IMR-90 (cell line): ENCODE measurements around the gene ARHGAP10. TPM values are rescaled to one million over a fixed set of nuclear protein-coding genes. Genes with fewer than 3 reads are reported as not detected.

Source experiments
- ATAC-seq: fragments of 200-7000 bp; cut with Tn5 transposase; 2 replicates; pipeline ENCODE4 v1.9.1; 2020; ENCODE audit warnings: low read depth, mild to moderate bottlenecking, moderate library complexity
- BruUV-seq: library from RNA; stranded (reverse); fragments of 400-500 nt; replicated peaks from 2 replicates; lab custom pipeline; 2021; lab: Mats Ljungman, UMichigan
- CTCF ChIA-PET: fragments of 300-600 bp; formaldehyde crosslinking; extraction: SDS; loops from one replicate; lab custom pipeline; 2021; ENCODE audit warnings: antibody characterized with exemption; lab: Yijun Ruan, JAX
- POLR2A ChIA-PET: fragments of 300-600 bp; sonication (Branson Sonifier 250); formaldehyde crosslinking; loops from one replicate; lab custom pipeline; 2022; ENCODE audit warnings: antibody characterized with exemption; ENCODE audit not compliant: unreplicated experiment; lab: Charles Lee
- DNase-seq: peaks from one replicate; pipeline ENCODE4 v3.0.0; 2013
- H2AFZ ChIP-seq: replicated peaks from 2 replicates; pipeline ENCODE3; 2013; ENCODE audit warnings: low read length, mild to moderate bottlenecking; ENCODE audit not compliant: poor library complexity
- H2AK5ac ChIP-seq: 2 replicates; pipeline ENCODE4 v1.6.1; 2013; ENCODE audit warnings: low read depth, low read length, inconsistent platforms
- H2AK9ac ChIP-seq: replicated peaks from 2 replicates; pipeline ENCODE3; 2013; ENCODE audit warnings: mild to moderate bottlenecking, low read depth, low read length, moderate library complexity; ENCODE audit not compliant: poor library complexity
- H2BK120ac ChIP-seq: 2 replicates; pipeline ENCODE4 v1.6.1; 2013; ENCODE audit warnings: low read depth, low read length, inconsistent platforms
- H2BK15ac ChIP-seq: 3 replicates; pipeline ENCODE4 v1.6.1; 2013; ENCODE audit warnings: low read depth, low read length, inconsistent platforms
- H2BK20ac ChIP-seq: 2 replicates; pipeline ENCODE4 v1.6.1; 2013; ENCODE audit warnings: low read depth, mild to moderate bottlenecking, inconsistent platforms, low read length, moderate library complexity
- H2BK5ac ChIP-seq: 2 replicates; pipeline ENCODE4 v1.6.1; 2013; ENCODE audit warnings: mild to moderate bottlenecking, low read depth, low read length, inconsistent platforms; ENCODE audit not compliant: poor library complexity, severe bottlenecking
- H3K14ac ChIP-seq: replicated peaks from 2 replicates; pipeline ENCODE4 v1.6.1; 2013; ENCODE audit warnings: low read depth, low read length, inconsistent platforms
- H3K18ac ChIP-seq: 2 replicates; pipeline ENCODE4 v1.6.1; 2013; ENCODE audit warnings: low read depth, low read length, control low read depth
- H3K23ac ChIP-seq: 2 replicates; pipeline ENCODE4 v1.6.1; 2013; ENCODE audit warnings: low read depth, low read length, inconsistent platforms
- H3K27ac ChIP-seq: 2 replicates; pipeline ENCODE4 v1.5.1; 2013; ENCODE audit warnings: mild to moderate bottlenecking, control low read depth, low read length; ENCODE audit not compliant: insufficient read depth
- H3K27me3 ChIP-seq: 2 replicates; pipeline ENCODE4 v1.6.1; 2013; ENCODE audit warnings: low read length; ENCODE audit not compliant: control insufficient read depth, insufficient read depth
- H3K36me3 ChIP-seq: 2 replicates; pipeline ENCODE4 v1.6.1; 2013; ENCODE audit warnings: low read length, mixed read lengths; ENCODE audit not compliant: control insufficient read depth, insufficient read depth
- H3K4ac ChIP-seq: 2 replicates; pipeline ENCODE4 v1.6.1; 2013; ENCODE audit warnings: low read depth, low read length, inconsistent platforms
- H3K4me1 ChIP-seq: 2 replicates; pipeline ENCODE4 v1.6.1; 2013; ENCODE audit warnings: low read length, mixed read lengths; ENCODE audit not compliant: control insufficient read depth, insufficient read depth
- H3K4me2 ChIP-seq: 2 replicates; pipeline ENCODE4 v1.6.1; 2013; ENCODE audit warnings: low read depth, mild to moderate bottlenecking, control low read depth, low read length, moderate library complexity
- H3K4me3 ChIP-seq: 2 replicates; pipeline ENCODE4 v1.5.1; 2013; ENCODE audit warnings: low read depth, mild to moderate bottlenecking, control low read depth, low read length, moderate library complexity; ENCODE audit not compliant: insufficient read depth
- H3K56ac ChIP-seq: 2 replicates; pipeline ENCODE4 v1.6.1; 2013; ENCODE audit warnings: low read length, inconsistent platforms; ENCODE audit not compliant: insufficient read depth; ENCODE audit errors: extremely low read depth
- H3K79me1 ChIP-seq, 2 experiments: 2 replicates each; pipeline ENCODE4 v1.6.1; 2013; ENCODE audit warnings: low read length in 2 of 2, inconsistent platforms in 1 of 2, low read depth in 1 of 2
- H3K9ac ChIP-seq: 2 replicates; pipeline ENCODE4 v1.6.1; 2013; ENCODE audit warnings: low read depth, low read length, control low read depth
- H3K9me1 ChIP-seq: 2 replicates; pipeline ENCODE4 v1.6.1; 2013; ENCODE audit warnings: low read length, inconsistent platforms; ENCODE audit not compliant: insufficient read depth
- H3K9me3 ChIP-seq: 2 replicates; pipeline ENCODE4 v1.6.1; 2013; ENCODE audit warnings: low read length; ENCODE audit not compliant: control insufficient read depth, insufficient read depth
- H4K20me1 ChIP-seq: 2 replicates; pipeline ENCODE4 v1.6.1; 2013; ENCODE audit warnings: low read length, inconsistent platforms; ENCODE audit not compliant: insufficient read depth
- H4K5ac ChIP-seq: 2 replicates; pipeline ENCODE4 v1.6.1; 2013; ENCODE audit warnings: mild to moderate bottlenecking, low read depth, low read length, control low read depth
- H4K8ac ChIP-seq, 2 experiments: 2 replicates each; pipeline ENCODE4 v1.6.1; 2013; ENCODE audit warnings: low read depth in 2 of 2, low read length in 2 of 2, control low read depth in 1 of 2, inconsistent platforms in 1 of 2
- H4K91ac ChIP-seq: 2 replicates; pipeline ENCODE4 v1.6.1; 2013; ENCODE audit warnings: low read depth, low read length, inconsistent platforms; ENCODE audit not compliant: insufficient read depth
- BHLHE40 ChIP-seq: fragments of 150-350 bp; IDR thresholded peaks from 2 replicates; pipeline ENCODE4 v1.6.1; 2016; ENCODE audit warnings: mild to moderate bottlenecking, low read depth, low read length
- RAD21 ChIP-seq: IDR thresholded peaks from 2 replicates; pipeline ENCODE4 v1.6.1; 2012; ENCODE audit warnings: low read length, improper control_type of control experiment
- RFX5 ChIP-seq: IDR thresholded peaks from 2 replicates; pipeline ENCODE4 v1.8.0; 2012; ENCODE audit warnings: low read depth, mild to moderate bottlenecking, low read length, moderate library complexity
- WGBS, 2 experiments: methylation state at CpG; one replicate each; pipeline versions ENCODE4 v1.1.5 to v1.1.7; 2013; ENCODE audit warnings: missing lambda C conversion rate in 2 of 2; ENCODE audit not compliant: insufficient read length in 1 of 2; ENCODE audit errors: extremely low coverage in 2 of 2; 5-methylcytosine and 5-hydroxymethylcytosine counted together
- dilution Hi-C: fragments of 300-500 bp; cut with HindIII; formaldehyde crosslinking; loops from one replicate; pipeline ENCODE4 v1.14.3; 2018; ENCODE audit warnings: low sequenced_read_pairs; ENCODE audit not compliant: unreplicated experiment
- in situ Hi-C: fragments of 300-500 bp; cut with MboI; formaldehyde crosslinking; loops from 3 replicates; pipeline ENCODE4 v1.14.3; 2019; ENCODE audit warnings: low sequenced_read_pairs, inconsistent platforms, mixed read lengths
- intact Hi-C: fragments of 100-400 bp; cut with micrococcal nuclease; formaldehyde crosslinking; loops from 2 replicates; pipeline ENCODE4 v1.10.0; 2022
- polyA plus RNA-seq, 3 experiments: library from polyadenylated mRNA; depleted of rRNA; stranded (reverse); fragments of >200 nt; gene quantifications; 2 replicates each; pipeline ENCODE4 v1.2.3, GENCODE V29; 2012; ENCODE audit warnings: low replicate concordance in 1 of 3
- total RNA-seq: library from RNA; depleted of rRNA; stranded (reverse); fragments of >200 nt; gene quantifications from 2 replicates; pipeline ENCODE4 v1.2.3, GENCODE V29; 2012
- TF ChIP-seq, protein P1 (sequence below): conservative IDR thresholded peaks from 2 replicates; pipeline ENCODE4 v1.5.1; 2012; ENCODE audit warnings: mild to moderate bottlenecking, low read depth, low read length, improper control_type of control experiment

Gene ARHGAP10
- total and polyA plus RNA-seq, 2 of the 4 experiments (the other 2 are of a cell fraction), result 27.1 to 29.4 TPM

DNA sequence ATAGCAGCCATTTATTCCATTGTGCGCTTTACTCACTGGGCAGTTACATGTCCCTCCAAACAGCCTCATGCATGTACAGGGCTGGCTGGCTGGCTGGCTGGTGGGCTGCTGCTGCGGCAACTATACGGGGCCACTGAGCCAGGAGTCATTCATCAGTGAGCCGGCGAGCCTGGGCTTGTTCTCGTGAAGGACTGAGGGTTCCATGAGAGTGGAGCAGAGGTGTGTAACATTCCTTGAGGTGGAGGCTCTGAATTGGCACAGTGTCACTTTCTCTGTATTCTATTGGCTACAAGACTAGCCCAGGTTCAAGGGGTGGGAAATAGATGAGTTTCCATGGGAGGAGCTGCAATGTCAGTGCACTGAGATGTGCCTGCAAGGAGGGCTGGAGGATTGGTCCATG, 89.1 kb downstream of the ARHGAP10 start:
- intact Hi-C loops (loop anchor here (5.0 kb wide), 1 partner anchor 44 kb away; no protein-coding TSS in a partner anchor), dilution Hi-C loops (no loop called here), in situ Hi-C loops (no loop called here)
- no TSS peak for BruUV-seq
- TF ChIP-seq RFX5, result no peak
- TF ChIP-seq BHLHE40, result no peak
- TF ChIP-seq, protein P1, sequence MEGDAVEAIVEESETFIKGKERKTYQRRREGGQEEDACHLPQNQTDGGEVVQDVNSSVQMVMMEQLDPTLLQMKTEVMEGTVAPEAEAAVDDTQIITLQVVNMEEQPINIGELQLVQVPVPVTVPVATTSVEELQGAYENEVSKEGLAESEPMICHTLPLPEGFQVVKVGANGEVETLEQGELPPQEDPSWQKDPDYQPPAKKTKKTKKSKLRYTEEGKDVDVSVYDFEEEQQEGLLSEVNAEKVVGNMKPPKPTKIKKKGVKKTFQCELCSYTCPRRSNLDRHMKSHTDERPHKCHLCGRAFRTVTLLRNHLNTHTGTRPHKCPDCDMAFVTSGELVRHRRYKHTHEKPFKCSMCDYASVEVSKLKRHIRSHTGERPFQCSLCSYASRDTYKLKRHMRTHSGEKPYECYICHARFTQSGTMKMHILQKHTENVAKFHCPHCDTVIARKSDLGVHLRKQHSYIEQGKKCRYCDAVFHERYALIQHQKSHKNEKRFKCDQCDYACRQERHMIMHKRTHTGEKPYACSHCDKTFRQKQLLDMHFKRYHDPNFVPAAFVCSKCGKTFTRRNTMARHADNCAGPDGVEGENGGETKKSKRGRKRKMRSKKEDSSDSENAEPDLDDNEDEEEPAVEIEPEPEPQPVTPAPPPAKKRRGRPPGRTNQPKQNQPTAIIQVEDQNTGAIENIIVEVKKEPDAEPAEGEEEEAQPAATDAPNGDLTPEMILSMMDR, result no peak
- no peak for TF ChIP-seq RAD21
- Histone ChIP-seq H2AK5ac (no peak overlapping the region), H3K56ac (no peak overlapping the region), H4K5ac (no peak overlapping the region), H3K9me1 (peaks cover 26% of the 10 kb centered on the region), H3K27ac (no peak overlapping the region), H3K79me1 (peaks cover 63 to 76% of the 10 kb centered on the region in 2 experiments), H3K36me3 (peaks cover 6% of the 10 kb centered on the region), H2BK5ac (no peak overlapping the region), H2BK20ac (no peak overlapping the region), H3K4me3 (no peak overlapping the region), H3K14ac (no peak overlapping the region), H3K4me1 (peaks cover 14% of the 10 kb centered on the region), H4K91ac (no peak overlapping the region), H2AK9ac (no peak overlapping the region), H3K23ac (no peak overlapping the region), H3K9ac (no peak overlapping the region), H3K4me2 (no peak overlapping the region), H4K8ac (no peak overlapping the region), H3K27me3 (no peaks in the 10 kb centered on the region), H2AFZ (no peak overlapping the region), H2BK120ac (no peak overlapping the region), H3K18ac (no peak overlapping the region), H4K20me1 (peaks cover 23% of the 10 kb centered on the region), H3K4ac (no peak overlapping the region), H2BK15ac (no peak overlapping the region), H3K9me3 (no peaks in the 10 kb centered on the region)
- ChIA-PET CTCF (no interaction called here), POLR2A (no interaction called here)
- no peak for DNase-seq
- 100% methylated on average over 1 of the region's 6 CpGs; no CpG with 5 or more reads in 1 of the 2 experiments for WGBS, 2 experiments
- no peak for ATAC-seq
